CD14-positive monocyte (primary cell): Measurements from ENCODE around the gene SCGB1D2. TPM values are rescaled to one million over a fixed set of nuclear protein-coding genes. Genes with fewer than 3 reads are reported as not detected.

Experiments
- DNase-seq, 3 donors: peaks; one replicate each; pipeline ENCODE4 v3.0.0-alpha.2; 2011 to 2022
- H2AFZ ChIP-seq: 2 replicates; pipeline ENCODE4 v1.6.0; 2012; ENCODE audit warnings: mild to moderate bottlenecking, low read depth, low read length, inconsistent platforms; ENCODE audit not compliant: insufficient read depth, poor library complexity, severe bottlenecking
- H3K27ac ChIP-seq, 2 donors: 1 replicate in 1 of 2; 2 replicates in 1 of 2; pipeline ENCODE4 v1.5.1; 2012 to 2013; ENCODE audit warnings: low read length in 2 of 2, control low read depth in 1 of 2, inconsistent platforms in 1 of 2, low read depth in 1 of 2, mild to moderate bottlenecking in 1 of 2
- H3K27me3 ChIP-seq, 2 donors: one replicate each; pipeline versions ENCODE4 v1.6.0 to v1.6.1; 2011 to 2013; ENCODE audit warnings: low read length in 2 of 2; ENCODE audit not compliant: control insufficient read depth in 2 of 2, insufficient read depth in 2 of 2
- H3K36me3 ChIP-seq, 2 donors: replicated peaks in 1 of 2; 1 replicate in 1 of 2; 2 replicates in 1 of 2; pipeline versions ENCODE4 v1.5.1 to v1.6.1; 2012 to 2013; ENCODE audit warnings: low read length in 2 of 2, control low read depth in 1 of 2, inconsistent platforms in 1 of 2, mild to moderate bottlenecking in 1 of 2; ENCODE audit not compliant: insufficient read depth in 2 of 2, control insufficient read depth in 1 of 2
- H3K4me1 ChIP-seq, 2 donors: 1 replicate in 1 of 2; 2 replicates in 1 of 2; pipeline versions ENCODE4 v1.5.1 to v1.6.1; 2012 to 2013; ENCODE audit warnings: low read length in 2 of 2, control low read depth in 1 of 2, inconsistent platforms in 1 of 2, mild to moderate bottlenecking in 1 of 2, moderate library complexity in 1 of 2; ENCODE audit not compliant: insufficient read depth in 2 of 2, control insufficient read depth in 1 of 2
- H3K4me2 ChIP-seq: replicated peaks from 2 replicates; pipeline ENCODE3; 2012; ENCODE audit warnings: low read length, moderate library complexity, mild to moderate bottlenecking; ENCODE audit not compliant: poor library complexity, severe bottlenecking; ENCODE audit errors: extremely low read depth
- H3K4me3 ChIP-seq, 3 experiments: fragments of 200-600 bp in 1 of 3; sonication (generic) in 1 of 3; replicated peaks in 1 of 3; 1 replicate in 2 of 3; 2 replicates in 1 of 3; pipeline ENCODE4 v1.5.1; 2011 to 2013; ENCODE audit warnings: low read length in 3 of 3, mild to moderate bottlenecking in 3 of 3, control low read depth in 2 of 3, low read depth in 2 of 3, inconsistent platforms in 1 of 3, moderate library complexity in 1 of 3
- H3K79me2 ChIP-seq: 2 replicates; pipeline ENCODE4 v1.6.0; 2012; ENCODE audit warnings: mild to moderate bottlenecking, control low read depth, inconsistent platforms, low read length, moderate library complexity; ENCODE audit not compliant: insufficient read depth
- H3K9ac ChIP-seq: 2 replicates; pipeline ENCODE4 v1.6.0; 2017; ENCODE audit warnings: low read length, mild to moderate bottlenecking; ENCODE audit not compliant: insufficient read depth, poor library complexity, severe bottlenecking
- H3K9me3 ChIP-seq, 2 donors: replicated peaks in 1 of 2; 1 replicate in 1 of 2; 2 replicates in 1 of 2; pipeline versions ENCODE4 v1.5.1 to v1.6.1; 2012 to 2013; ENCODE audit warnings: low read length in 2 of 2, control low read depth in 1 of 2; ENCODE audit not compliant: control insufficient read depth in 1 of 2, insufficient read depth in 1 of 2
- H4K20me1 ChIP-seq: 2 replicates; pipeline ENCODE4 v1.6.0; 2012; ENCODE audit warnings: mild to moderate bottlenecking, low read length, control low read depth, moderate library complexity; ENCODE audit not compliant: insufficient read depth
- H3K27ac Mint-ChIP-seq, 7 donors: one replicate each; pipeline ENCODE4 v1.8.0; 2020; ENCODE audit warnings: mild to moderate bottlenecking in 7 of 7, mixed read lengths in 7 of 7, moderate library complexity in 6 of 7, inconsistent platforms in 2 of 7
- H3K27me3 Mint-ChIP-seq, 3 donors: one replicate each; pipeline ENCODE4 v1.8.0; 2021 to 2022; ENCODE audit warnings: low read depth in 3 of 3, mild to moderate bottlenecking in 3 of 3, mixed read lengths in 3 of 3, moderate library complexity in 3 of 3, inconsistent platforms in 1 of 3
- H3K36me3 Mint-ChIP-seq, 2 donors: one replicate each; pipeline ENCODE4 v1.8.0; 2020; ENCODE audit warnings: mixed read lengths in 2 of 2, inconsistent platforms in 1 of 2, mild to moderate bottlenecking in 1 of 2
- H3K4me1 Mint-ChIP-seq: one replicate; pipeline ENCODE4 v1.8.0; 2020; ENCODE audit warnings: mild to moderate bottlenecking, mixed read lengths
- H3K4me3 Mint-ChIP-seq, 2 donors: one replicate each; pipeline ENCODE4 v1.8.0; 2020; ENCODE audit warnings: mild to moderate bottlenecking in 2 of 2, mixed read lengths in 2 of 2, moderate library complexity in 1 of 2
- H3K9me3 Mint-ChIP-seq, 7 donors: one replicate each; pipeline ENCODE4 v1.8.0; 2020 to 2022; ENCODE audit warnings: mixed read lengths in 7 of 7, mild to moderate bottlenecking in 6 of 7, moderate library complexity in 6 of 7, inconsistent platforms in 2 of 7
- WGBS: methylation state at CpG from one replicate; pipeline ENCODE4 v1.1.5; 2013; ENCODE audit warnings: missing lambda C conversion rate; ENCODE audit not compliant: insufficient coverage; 5-methylcytosine and 5-hydroxymethylcytosine counted together
- intact Hi-C, 2 donors: fragments of 100-400 bp; cut with micrococcal nuclease; formaldehyde crosslinking; loops; one replicate each; pipeline versions ENCODE4 v1.15.0 to v1.15.1; 2023
- polyA plus RNA-seq, 3 donors: library from polyadenylated mRNA; depleted of rRNA in 1 of 3; unstranded in 2 of 3; stranded (reverse) in 1 of 3; fragments of 300-500 nt in 2 of 3; fragments of >200 nt in 1 of 3; fragmentation: Illumina TruSeq in 2 of 3; gene quantifications; 1 replicate in 2 of 3; 2 replicates in 1 of 3; pipeline ENCODE4 v1.2.3, GENCODE V29; 2012 to 2021
- TF ChIP-seq, protein P1 (sequence below): fragments of 200-600 bp; IDR thresholded peaks from one replicate; pipeline ENCODE4 v1.8.0; 2022; ENCODE audit warnings: antibody characterized with exemption, mild to moderate bottlenecking

The SCGB1D2 gene
- polyA plus RNA-seq, 3 donors: not detected

DNA sequence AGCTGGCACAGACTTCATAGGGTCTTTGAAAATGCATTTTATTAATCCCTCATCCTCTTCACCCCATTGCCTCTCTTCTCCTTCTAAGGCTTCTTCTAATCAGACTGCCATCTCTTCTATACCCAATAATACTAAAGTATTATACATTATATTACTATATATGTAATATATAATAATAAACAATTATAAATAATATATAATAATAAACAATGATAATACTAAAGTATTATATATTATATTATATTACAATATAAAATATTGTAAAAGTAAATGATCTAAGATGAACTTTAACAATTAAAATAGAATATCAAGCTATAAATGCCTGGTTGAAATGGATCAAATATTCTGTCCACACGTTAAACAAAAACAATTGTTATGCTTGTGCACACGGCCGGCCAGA is 20.5 kb upstream of the SCGB1D2 start:
- Histone ChIP-seq H3K36me3 (no peaks in the 10 kb centered on the region), H2AFZ (no peak overlapping the region), H3K9me3 (peaks cover 18 to 40% of the 10 kb centered on the region in 2 donors), H3K4me3 (no peak overlapping the region), H3K4me2 (no peak overlapping the region), H3K27me3 (peaks cover 0 to 2% of the 10 kb centered on the region in 2 donors), H3K9ac (no peak overlapping the region), H3K27ac (no peak overlapping the region), H3K79me2 (no peaks in the 10 kb centered on the region), H4K20me1 (no peaks in the 10 kb centered on the region), H3K4me1 (no peaks in the 10 kb centered on the region)
- Mint-ChIP-seq H3K27me3 (peaks cover 2 to 8% (median 7%) of the 10 kb centered on the region in 3 donors), H3K9me3 (peaks cover 24 to 40% (median 37%) of the 10 kb centered on the region in 7 donors), H3K4me3 (no peak overlapping the region), H3K4me1 (no peaks in the 10 kb centered on the region), H3K36me3 (no peaks in the 10 kb centered on the region), H3K27ac (no peak overlapping the region)
- intact Hi-C loops: no loop called here
- TF ChIP-seq, protein P1, sequence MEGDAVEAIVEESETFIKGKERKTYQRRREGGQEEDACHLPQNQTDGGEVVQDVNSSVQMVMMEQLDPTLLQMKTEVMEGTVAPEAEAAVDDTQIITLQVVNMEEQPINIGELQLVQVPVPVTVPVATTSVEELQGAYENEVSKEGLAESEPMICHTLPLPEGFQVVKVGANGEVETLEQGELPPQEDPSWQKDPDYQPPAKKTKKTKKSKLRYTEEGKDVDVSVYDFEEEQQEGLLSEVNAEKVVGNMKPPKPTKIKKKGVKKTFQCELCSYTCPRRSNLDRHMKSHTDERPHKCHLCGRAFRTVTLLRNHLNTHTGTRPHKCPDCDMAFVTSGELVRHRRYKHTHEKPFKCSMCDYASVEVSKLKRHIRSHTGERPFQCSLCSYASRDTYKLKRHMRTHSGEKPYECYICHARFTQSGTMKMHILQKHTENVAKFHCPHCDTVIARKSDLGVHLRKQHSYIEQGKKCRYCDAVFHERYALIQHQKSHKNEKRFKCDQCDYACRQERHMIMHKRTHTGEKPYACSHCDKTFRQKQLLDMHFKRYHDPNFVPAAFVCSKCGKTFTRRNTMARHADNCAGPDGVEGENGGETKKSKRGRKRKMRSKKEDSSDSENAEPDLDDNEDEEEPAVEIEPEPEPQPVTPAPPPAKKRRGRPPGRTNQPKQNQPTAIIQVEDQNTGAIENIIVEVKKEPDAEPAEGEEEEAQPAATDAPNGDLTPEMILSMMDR: no peak
- 100% methylated on average over 2 of the region's 3 CpGs for WGBS
- no peak for DNase-seq

DNA sequence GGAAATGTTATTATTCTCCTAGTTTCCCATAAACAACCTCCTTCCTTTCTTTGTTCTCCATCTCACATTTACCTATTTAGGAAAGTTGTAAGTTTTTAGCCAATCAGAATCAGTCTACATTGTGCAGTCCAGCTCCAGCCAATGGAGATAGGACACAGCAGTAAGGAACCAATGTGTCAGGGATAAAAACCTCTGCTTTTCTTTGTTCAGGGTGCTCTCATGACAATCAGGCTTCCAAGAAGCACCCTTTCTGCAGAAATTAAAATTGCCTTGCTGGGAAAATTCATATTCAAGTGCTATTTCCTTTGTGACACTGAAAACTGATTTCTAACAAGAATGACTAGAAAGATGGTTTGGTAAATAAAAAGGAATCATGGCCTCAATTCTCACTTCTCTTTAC is 18.9 kb upstream of the SCGB1D2 start:
- no peak overlapping the region for H3K4me2 ChIP-seq
- no peaks in the 10 kb centered on the region for H3K36me3 Mint-ChIP-seq
- intact Hi-C loops: no loop called here
- TF ChIP-seq, protein P1: no peak
- H3K27ac ChIP-seq: no peak overlapping the region
- no peaks in the 10 kb centered on the region for H3K4me1 ChIP-seq
- H3K27ac Mint-ChIP-seq: no peak overlapping the region
- H3K79me2 ChIP-seq: no peaks in the 10 kb centered on the region
- DNase-seq: no peak
- H3K9me3 Mint-ChIP-seq: peaks cover 24 to 42% (median 37%) of the 10 kb centered on the region in 7 donors
- H3K27me3 ChIP-seq: peaks cover 0 to 2% of the 10 kb centered on the region in 2 donors
- H4K20me1 ChIP-seq: no peaks in the 10 kb centered on the region
- H3K4me1 Mint-ChIP-seq: no peaks in the 10 kb centered on the region
- peaks cover 4 to 10% (median 7%) of the 10 kb centered on the region in 3 donors for H3K27me3 Mint-ChIP-seq
- no peak overlapping the region for H2AFZ ChIP-seq
- H3K36me3 ChIP-seq: no peaks in the 10 kb centered on the region
- H3K9me3 ChIP-seq: peaks cover 18 to 40% of the 10 kb centered on the region in 2 donors
- no peak overlapping the region for H3K4me3 Mint-ChIP-seq
- no peak overlapping the region for H3K4me3 ChIP-seq
- H3K9ac ChIP-seq: no peak overlapping the region
